Adrenal gland (tissue), 5 donors: ENCODE measurements around the gene HEMK1.

Experiments
- POLR2A ChIP-seq, 2 donors: fragments of 450-650 bp; IDR thresholded peaks; one replicate each; pipeline ENCODE4 v1.6.1; 2017; ENCODE audit warnings: antibody characterized with exemption in 2 of 2, mild to moderate bottlenecking in 2 of 2, moderate library complexity in 1 of 2
- TF ChIP-seq, protein P1 (sequence below), 6 experiments: fragments of 450-650 bp in 4 of 6; fragments of 200-600 bp in 2 of 6; sonication (generic) in 1 of 6; IDR thresholded peaks; 1 replicate in 5 of 6; 2 replicates in 1 of 6; pipeline versions ENCODE4 v1.5.1 to v1.8.0; 2016 to 2021; ENCODE audit warnings: antibody characterized with exemption in 6 of 6, mild to moderate bottlenecking in 2 of 6, moderate library complexity in 1 of 6
- donor health status: DM: no; HTN: no; CAD: no.

DNA sequence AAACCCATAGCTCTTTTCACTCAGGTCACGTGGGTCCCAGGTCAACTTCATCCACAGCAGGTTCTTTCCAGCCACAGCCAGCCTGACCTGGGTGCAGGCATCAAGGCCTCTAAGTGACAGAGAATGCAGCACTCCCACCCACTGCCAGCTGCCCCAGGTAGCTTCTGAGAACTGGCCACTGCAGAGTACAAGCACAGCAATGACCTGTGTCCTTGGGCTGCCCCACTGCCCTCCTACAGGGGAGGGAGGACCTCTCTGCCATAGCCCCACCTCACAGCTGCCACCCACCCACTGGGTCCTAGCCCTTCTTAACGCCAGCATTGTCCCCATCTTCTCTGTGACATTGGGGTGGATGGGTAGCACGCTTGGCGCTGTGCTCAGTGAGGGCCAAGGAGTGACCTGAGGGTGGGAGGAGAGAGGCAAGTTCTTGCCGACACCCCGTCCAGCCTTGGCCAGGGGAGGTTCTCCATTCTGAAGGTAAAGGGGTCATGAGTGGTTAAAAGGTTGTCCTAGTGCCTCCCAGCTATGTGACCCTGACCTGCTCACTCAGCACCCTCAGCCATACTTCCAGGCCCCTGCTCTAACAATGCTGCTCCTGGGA lies 29.9 kb downstream of the HEMK1 start:
- TF ChIP-seq, protein P1, sequence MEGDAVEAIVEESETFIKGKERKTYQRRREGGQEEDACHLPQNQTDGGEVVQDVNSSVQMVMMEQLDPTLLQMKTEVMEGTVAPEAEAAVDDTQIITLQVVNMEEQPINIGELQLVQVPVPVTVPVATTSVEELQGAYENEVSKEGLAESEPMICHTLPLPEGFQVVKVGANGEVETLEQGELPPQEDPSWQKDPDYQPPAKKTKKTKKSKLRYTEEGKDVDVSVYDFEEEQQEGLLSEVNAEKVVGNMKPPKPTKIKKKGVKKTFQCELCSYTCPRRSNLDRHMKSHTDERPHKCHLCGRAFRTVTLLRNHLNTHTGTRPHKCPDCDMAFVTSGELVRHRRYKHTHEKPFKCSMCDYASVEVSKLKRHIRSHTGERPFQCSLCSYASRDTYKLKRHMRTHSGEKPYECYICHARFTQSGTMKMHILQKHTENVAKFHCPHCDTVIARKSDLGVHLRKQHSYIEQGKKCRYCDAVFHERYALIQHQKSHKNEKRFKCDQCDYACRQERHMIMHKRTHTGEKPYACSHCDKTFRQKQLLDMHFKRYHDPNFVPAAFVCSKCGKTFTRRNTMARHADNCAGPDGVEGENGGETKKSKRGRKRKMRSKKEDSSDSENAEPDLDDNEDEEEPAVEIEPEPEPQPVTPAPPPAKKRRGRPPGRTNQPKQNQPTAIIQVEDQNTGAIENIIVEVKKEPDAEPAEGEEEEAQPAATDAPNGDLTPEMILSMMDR (IDR thresholded peaks at IDR 0.05): no peak
- no peak for TF ChIP-seq POLR2A (IDR thresholded peaks at IDR 0.05)
